HEK293 (cell line): ENCODE data around the gene RHBDL3.
A peak's percentile ranks its signal among the peaks of the same experiment; 100 is the strongest.

Experiments used
- HOXA7 ChIP-seq: sonication (generic); formaldehyde crosslinking; IDR thresholded peaks from 2 replicates; pipeline ENCODE4 v1.8.1; 2022; ENCODE audit warnings: missing genetic modification reagents, borderline replicate concordance
- SETDB1 ChIP-seq: IDR thresholded peaks from one replicate; pipeline ENCODE4 v1.6.1; 2017; ENCODE audit warnings: mild to moderate bottlenecking, low read length, moderate library complexity, mixed read lengths; ENCODE audit not compliant: insufficient read length
- SP2 ChIP-seq: fragments of 450-650 bp; formaldehyde crosslinking; IDR thresholded peaks from 2 replicates; pipeline ENCODE4 v1.5.1; 2016; ENCODE audit warnings: missing biosample characterization, missing genetic modification characterization
- YY1 ChIP-seq: fragments of 450-650 bp; formaldehyde crosslinking; IDR thresholded peaks from 2 replicates; pipeline ENCODE4 v1.5.1; 2018; ENCODE audit warnings: missing biosample characterization, missing genetic modification characterization
- ZNF138 ChIP-seq: fragments of 450-650 bp; formaldehyde crosslinking; IDR thresholded peaks from 2 replicates; pipeline ENCODE4 v1.5.1; 2016; ENCODE audit warnings: missing biosample characterization, missing genetic modification characterization, borderline replicate concordance
- ZNF19 ChIP-seq: fragments of 450-650 bp; formaldehyde crosslinking; IDR thresholded peaks from 2 replicates; pipeline ENCODE4; 2016; ENCODE audit warnings: missing biosample characterization, missing genetic modification characterization, low read depth
- ZNF366 ChIP-seq: fragments of 450-650 bp; formaldehyde crosslinking; conservative IDR thresholded peaks from 2 replicates; pipeline ENCODE4 v1.5.1; 2016; ENCODE audit warnings: missing biosample characterization, missing genetic modification characterization
- ZNF48 ChIP-seq: fragments of 450-650 bp; formaldehyde crosslinking; IDR thresholded peaks from 2 replicates; pipeline ENCODE4 v1.5.1; 2016; ENCODE audit warnings: missing biosample characterization, missing genetic modification characterization
- TF ChIP-seq, protein P1 (sequence below): fragments of 450-650 bp; formaldehyde crosslinking; optimal IDR thresholded peaks from 2 replicates; pipeline ENCODE3; 2016; ENCODE audit warnings: missing biosample characterization, mild to moderate bottlenecking, missing genetic modification characterization
- TF ChIP-seq, protein P2 (sequence below): fragments of 450-650 bp; formaldehyde crosslinking; IDR thresholded peaks from 2 replicates; pipeline ENCODE4 v1.5.1; 2016; ENCODE audit warnings: missing biosample characterization, missing genetic modification characterization
- TF ChIP-seq, protein P3 (sequence below): fragments of 450-650 bp; formaldehyde crosslinking; IDR thresholded peaks from 2 replicates; pipeline ENCODE4 v1.5.1; 2016; ENCODE audit warnings: missing biosample characterization, missing genetic modification characterization, low read depth

DNA sequence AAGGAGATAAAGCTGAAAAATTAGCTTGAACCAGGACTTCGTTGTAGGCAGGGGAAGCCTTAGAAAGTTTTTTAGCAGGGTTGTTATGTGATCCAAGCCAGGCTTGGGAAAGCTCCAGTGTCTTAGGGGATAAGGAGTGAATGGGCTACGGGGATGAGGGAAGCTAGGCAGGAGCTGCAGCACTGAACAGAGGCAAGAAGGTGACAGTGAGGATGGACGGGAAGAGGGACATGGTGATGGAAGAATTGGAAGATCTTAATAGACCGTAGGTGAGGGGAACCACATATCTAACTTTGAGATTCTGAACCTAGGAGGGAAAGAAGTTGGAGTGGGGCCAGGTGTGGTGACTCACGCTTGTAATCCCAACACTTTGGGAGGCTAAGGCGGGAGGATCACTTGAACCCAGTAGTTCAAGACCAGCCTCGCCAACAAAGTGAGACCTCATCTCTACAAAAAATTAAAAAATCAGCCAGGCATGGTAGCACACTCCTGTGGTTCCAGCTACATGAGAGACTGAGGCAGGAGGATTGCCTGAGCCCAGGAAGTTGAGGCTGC is 3.2 kb downstream of the RHBDL3 start:
- TF ChIP-seq, protein P1, sequence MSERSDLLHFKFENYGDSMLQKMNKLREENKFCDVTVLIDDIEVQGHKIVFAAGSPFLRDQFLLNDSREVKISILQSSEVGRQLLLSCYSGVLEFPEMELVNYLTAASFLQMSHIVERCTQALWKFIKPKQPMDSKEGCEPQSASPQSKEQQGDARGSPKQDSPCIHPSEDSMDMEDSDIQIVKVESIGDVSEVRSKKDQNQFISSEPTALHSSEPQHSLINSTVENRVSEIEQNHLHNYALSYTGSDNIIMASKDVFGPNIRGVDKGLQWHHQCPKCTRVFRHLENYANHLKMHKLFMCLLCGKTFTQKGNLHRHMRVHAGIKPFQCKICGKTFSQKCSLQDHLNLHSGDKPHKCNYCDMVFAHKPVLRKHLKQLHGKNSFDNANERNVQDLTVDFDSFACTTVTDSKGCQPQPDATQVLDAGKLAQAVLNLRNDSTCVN (tag by site-specific recombination) = no peak
- TF ChIP-seq, protein P2, sequence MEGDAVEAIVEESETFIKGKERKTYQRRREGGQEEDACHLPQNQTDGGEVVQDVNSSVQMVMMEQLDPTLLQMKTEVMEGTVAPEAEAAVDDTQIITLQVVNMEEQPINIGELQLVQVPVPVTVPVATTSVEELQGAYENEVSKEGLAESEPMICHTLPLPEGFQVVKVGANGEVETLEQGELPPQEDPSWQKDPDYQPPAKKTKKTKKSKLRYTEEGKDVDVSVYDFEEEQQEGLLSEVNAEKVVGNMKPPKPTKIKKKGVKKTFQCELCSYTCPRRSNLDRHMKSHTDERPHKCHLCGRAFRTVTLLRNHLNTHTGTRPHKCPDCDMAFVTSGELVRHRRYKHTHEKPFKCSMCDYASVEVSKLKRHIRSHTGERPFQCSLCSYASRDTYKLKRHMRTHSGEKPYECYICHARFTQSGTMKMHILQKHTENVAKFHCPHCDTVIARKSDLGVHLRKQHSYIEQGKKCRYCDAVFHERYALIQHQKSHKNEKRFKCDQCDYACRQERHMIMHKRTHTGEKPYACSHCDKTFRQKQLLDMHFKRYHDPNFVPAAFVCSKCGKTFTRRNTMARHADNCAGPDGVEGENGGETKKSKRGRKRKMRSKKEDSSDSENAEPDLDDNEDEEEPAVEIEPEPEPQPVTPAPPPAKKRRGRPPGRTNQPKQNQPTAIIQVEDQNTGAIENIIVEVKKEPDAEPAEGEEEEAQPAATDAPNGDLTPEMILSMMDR (tag by site-specific recombination) = no peak
- TF ChIP-seq HOXA7 (CRISPR knock-in tag) = no peak
- no peak for TF ChIP-seq ZNF19 (tag by site-specific recombination)
- TF ChIP-seq ZNF138 = no peak
- no peak for TF ChIP-seq ZNF48
- TF ChIP-seq ZNF366 (tag by site-specific recombination) = peak; percentile 70; the same call in 1 of the 2 replicates
- TF ChIP-seq, protein P3, sequence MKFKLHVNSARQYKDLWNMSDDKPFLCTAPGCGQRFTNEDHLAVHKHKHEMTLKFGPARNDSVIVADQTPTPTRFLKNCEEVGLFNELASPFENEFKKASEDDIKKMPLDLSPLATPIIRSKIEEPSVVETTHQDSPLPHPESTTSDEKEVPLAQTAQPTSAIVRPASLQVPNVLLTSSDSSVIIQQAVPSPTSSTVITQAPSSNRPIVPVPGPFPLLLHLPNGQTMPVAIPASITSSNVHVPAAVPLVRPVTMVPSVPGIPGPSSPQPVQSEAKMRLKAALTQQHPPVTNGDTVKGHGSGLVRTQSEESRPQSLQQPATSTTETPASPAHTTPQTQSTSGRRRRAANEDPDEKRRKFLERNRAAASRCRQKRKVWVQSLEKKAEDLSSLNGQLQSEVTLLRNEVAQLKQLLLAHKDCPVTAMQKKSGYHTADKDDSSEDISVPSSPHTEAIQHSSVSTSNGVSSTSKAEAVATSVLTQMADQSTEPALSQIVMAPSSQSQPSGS (tag by site-specific recombination) = no peak
- TF ChIP-seq SP2 (tag by site-specific recombination) = no peak
- TF ChIP-seq SETDB1 = no peak
- TF ChIP-seq YY1 (tag by site-specific recombination) = no peak
